Chondrocyte (in vitro differentiated cells): ENCODE measurements around the gene LSS. TPM values are rescaled to one million over a fixed set of nuclear protein-coding genes. Genes with fewer than 3 reads are reported as not detected.
A peak's percentile ranks its signal among the peaks of the same experiment; 100 is the strongest.
"Not testable (repeated sequence)": the region's sequence is repeated elsewhere in the genome, so short reads cannot be mapped to it uniquely, and the experiment has no call there.

ENCODE experiments used
- DNase-seq: peaks from one replicate; pipeline ENCODE4 v3.0.0; 2021; ENCODE audit warnings: mixed read lengths, low spot score
- H3K27ac Mint-ChIP-seq: one replicate; pipeline ENCODE4 v1.8.0; 2021; ENCODE audit warnings: mild to moderate bottlenecking, moderate library complexity, mixed read lengths; ENCODE audit not compliant: unreplicated experiment
- H3K27me3 Mint-ChIP-seq: 2 replicates; pipeline ENCODE4 v1.8.0; 2021; ENCODE audit warnings: low read depth, mixed read lengths
- H3K36me3 Mint-ChIP-seq: 2 replicates; pipeline ENCODE4 v1.8.0; 2021; ENCODE audit warnings: low read depth, mixed read lengths
- H3K4me1 Mint-ChIP-seq: 2 replicates; pipeline ENCODE4 v1.8.0; 2021; ENCODE audit warnings: low read depth, mild to moderate bottlenecking, mixed read lengths
- H3K4me3 Mint-ChIP-seq: one replicate; pipeline ENCODE4 v1.8.0; 2021; ENCODE audit warnings: mild to moderate bottlenecking, moderate library complexity, mixed read lengths; ENCODE audit not compliant: unreplicated experiment
- H3K9me3 Mint-ChIP-seq: 2 replicates; pipeline ENCODE4 v1.8.0; 2021; ENCODE audit warnings: low read depth, mixed read lengths
- total RNA-seq: library from RNA; stranded (reverse); gene quantifications from 3 replicates; pipeline ENCODE4 v1.2.1, GENCODE V29; 2021
- TF ChIP-seq, protein P1 (sequence below): fragments of 200-600 bp; sonication (generic); IDR thresholded peaks from 2 replicates; pipeline ENCODE4 v1.5.0; 2021; ENCODE audit warnings: antibody characterized with exemption, mild to moderate bottlenecking, moderate library complexity

The LSS gene
- total RNA-seq, 1 donor from 2014 or later, result 107 TPM

DNA sequence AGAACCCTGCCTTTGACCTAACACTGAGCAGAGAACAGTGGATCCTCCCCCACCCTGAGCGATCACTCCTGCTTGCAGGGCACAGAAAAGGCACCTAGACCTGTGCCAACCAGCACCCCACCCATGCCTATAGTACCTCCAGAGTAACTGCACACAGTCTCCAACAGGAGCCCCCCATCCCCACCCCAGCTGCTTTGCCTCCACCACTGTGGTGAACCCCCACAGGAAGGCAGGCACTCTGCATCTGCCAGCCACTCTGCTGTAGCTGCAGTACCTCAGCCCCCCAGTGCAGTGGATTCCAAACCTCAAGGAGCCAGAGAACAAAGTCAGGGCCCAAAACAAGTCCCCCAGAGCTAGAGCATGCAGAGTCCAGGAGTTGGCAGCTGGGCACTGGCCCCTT, 55.0 kb downstream of the LSS start:
- peaks cover 20% of the 10 kb centered on the region for H3K36me3 Mint-ChIP-seq
- peak; percentile 36 for DNase-seq
- H3K27ac Mint-ChIP-seq, result no peak overlapping the region
- H3K27me3 Mint-ChIP-seq, result no peaks in the 10 kb centered on the region
- no peaks in the 10 kb centered on the region for H3K4me1 Mint-ChIP-seq
- peaks cover 36% of the 10 kb centered on the region for H3K9me3 Mint-ChIP-seq
- TF ChIP-seq, protein P1, sequence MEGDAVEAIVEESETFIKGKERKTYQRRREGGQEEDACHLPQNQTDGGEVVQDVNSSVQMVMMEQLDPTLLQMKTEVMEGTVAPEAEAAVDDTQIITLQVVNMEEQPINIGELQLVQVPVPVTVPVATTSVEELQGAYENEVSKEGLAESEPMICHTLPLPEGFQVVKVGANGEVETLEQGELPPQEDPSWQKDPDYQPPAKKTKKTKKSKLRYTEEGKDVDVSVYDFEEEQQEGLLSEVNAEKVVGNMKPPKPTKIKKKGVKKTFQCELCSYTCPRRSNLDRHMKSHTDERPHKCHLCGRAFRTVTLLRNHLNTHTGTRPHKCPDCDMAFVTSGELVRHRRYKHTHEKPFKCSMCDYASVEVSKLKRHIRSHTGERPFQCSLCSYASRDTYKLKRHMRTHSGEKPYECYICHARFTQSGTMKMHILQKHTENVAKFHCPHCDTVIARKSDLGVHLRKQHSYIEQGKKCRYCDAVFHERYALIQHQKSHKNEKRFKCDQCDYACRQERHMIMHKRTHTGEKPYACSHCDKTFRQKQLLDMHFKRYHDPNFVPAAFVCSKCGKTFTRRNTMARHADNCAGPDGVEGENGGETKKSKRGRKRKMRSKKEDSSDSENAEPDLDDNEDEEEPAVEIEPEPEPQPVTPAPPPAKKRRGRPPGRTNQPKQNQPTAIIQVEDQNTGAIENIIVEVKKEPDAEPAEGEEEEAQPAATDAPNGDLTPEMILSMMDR, result no peak
- H3K4me3 Mint-ChIP-seq, result no peak overlapping the region

DNA sequence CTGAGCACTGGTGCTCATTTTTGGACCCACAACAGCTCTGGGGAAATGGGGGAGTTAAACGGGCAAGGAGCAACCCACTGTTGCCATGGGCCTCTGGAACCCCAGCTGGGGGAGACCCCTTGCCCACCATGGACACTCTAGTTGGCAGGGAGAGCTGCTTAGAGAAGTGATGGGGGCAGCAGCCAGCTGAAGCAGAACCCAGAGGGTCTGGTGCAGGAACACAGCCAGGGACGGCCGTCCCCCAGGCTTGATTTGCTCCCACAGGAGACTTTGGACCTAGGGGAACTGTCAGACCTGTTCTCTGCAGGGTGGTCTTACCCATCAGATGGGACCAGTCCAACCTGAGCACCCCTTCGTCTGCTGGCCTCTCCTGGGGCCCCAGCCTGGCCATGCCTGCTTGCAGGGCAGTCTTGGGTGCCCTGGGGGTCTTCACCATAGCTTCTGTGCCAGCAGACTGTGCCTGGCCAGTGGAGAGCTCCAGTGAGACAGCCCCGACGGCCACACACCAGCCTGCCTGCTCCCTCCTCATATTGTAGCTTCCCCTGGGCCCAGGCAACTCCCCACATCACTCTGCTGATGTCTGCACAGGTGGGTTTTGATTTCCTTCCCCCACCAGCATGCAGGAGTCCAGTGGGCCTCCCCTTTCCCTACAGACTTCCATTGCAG, 55.6 kb downstream of the LSS start:
- no peaks in the 10 kb centered on the region for H3K4me1 Mint-ChIP-seq
- TF ChIP-seq, protein P1, result no peak
- H3K27me3 Mint-ChIP-seq, result no peaks in the 10 kb centered on the region
- peaks cover 36% of the 10 kb centered on the region for H3K9me3 Mint-ChIP-seq
- H3K36me3 Mint-ChIP-seq, result peaks cover 20% of the 10 kb centered on the region
- peak; percentile 74 for DNase-seq
- H3K27ac Mint-ChIP-seq, result no peak overlapping the region
- no peak overlapping the region for H3K4me3 Mint-ChIP-seq

DNA sequence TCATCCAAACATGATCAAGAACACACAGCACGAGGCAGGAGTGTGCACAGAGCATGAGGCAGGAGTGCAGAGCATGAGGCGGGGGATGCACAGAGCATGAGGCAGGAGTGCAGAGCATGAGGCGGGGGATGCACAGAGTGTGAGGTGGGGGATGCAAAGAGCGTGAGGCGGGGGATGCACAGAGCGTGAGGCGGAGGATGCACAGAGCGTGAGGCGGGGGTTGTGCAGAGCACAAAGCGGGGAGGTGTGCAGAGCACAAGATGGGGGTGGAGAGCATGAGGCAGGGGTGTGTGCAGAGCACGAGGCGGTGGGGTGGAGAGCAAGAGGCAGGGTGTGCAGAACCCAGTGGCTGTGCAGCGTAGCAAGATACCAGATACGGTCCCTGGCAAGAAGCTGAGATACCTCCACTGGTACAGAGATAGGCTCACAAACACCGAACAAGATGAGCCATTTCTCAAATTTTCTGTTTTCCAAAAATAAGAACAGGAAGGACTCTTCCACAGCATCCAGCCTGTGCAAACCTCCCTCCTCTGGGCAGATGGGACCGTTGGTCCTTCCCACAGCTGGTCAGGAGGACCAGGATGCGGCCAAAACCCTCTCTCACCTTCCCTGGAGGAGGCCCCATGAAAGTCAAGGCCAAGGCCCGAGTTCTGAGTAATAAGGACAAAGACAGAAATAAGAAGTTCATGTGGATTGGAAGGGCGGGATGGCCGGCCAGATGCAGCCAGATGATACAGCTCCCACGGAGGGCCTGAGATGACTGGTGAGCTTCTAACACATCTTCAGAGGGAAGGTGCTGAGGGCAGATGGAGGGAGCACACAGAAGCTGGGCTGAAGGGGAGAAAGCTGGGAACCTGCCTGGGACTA, 56.3 kb downstream of the LSS start:
- Mint-ChIP-seq H3K4me3 (no peak overlapping the region), H3K9me3 (peaks cover 31% of the 10 kb centered on the region), H3K27me3 (no peaks in the 10 kb centered on the region), H3K27ac (no peak overlapping the region), H3K4me1 (no peaks in the 10 kb centered on the region), H3K36me3 (peaks cover 17% of the 10 kb centered on the region)
- DNase-seq, result peak; percentile 61
- TF ChIP-seq, protein P1, result no peak

DNA sequence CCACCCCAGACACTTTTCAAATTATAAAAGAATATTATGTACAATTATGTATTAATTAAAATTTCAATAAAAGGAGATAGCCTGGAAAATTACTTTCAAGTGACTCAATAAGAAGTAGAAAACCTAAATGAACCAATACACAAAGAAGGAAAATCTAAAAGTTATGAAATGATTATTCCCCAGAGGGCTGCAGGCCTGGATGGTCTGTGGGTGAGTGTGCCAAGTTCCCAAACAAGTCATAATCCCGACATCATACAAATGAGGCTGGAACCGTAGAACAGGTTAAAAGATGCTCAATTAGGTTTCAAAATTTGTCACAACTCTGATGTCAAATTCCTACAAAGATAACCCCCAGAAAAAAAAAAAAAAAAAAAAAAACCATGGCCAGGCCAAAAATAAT, 57.0 kb downstream of the LSS start:
- Mint-ChIP-seq H3K27ac (no peak overlapping the region), H3K4me3 (no peak overlapping the region), H3K4me1 (no peaks in the 10 kb centered on the region), H3K36me3 (peaks cover 14% of the 10 kb centered on the region), H3K27me3 (no peaks in the 10 kb centered on the region), H3K9me3 (peaks cover 24% of the 10 kb centered on the region)
- no peak for DNase-seq
- TF ChIP-seq, protein P1, result no peak

DNA sequence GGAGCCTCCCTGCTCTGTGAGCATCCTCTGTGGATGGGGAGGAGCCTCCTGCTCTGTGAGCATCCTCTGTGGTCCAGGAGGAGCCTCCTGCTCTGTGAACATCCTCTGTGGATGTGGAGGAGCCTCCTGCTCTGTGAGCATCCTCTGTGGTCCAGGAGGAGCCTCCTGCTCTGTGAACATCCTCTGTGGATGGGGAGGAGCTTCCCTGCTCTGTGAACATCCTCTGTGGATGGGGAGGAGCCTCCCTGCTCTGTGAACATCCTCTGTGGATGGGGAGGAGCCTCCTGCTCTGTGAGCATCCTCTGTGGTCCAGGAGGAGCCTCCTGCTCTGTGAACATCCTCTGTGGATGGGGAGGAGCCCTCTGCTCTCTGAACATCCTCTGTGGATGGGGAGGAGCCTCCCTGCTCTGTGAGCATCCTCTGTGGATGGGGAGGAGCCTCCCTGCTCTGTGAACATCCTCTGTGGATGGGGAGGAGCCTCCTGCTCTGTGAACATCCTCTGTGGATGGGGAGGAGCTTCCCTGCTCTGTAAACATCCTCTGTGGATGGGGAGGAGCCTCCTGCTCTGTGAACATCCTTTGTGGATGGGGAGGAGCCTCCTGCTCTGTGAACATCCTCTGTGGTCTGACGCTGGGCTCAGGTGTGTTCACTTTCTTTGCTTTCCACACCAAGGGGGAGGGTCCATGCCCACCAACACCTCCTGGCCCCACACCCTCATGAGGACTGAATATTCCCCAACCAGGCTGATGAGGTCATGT, 58.0 kb downstream of the LSS start:
- not testable (repeated sequence) for H3K27ac Mint-ChIP-seq, H3K36me3 Mint-ChIP-seq

More for the DNA sequence above, 58.0 kb downstream of the LSS start:
- peaks cover 17% of the 10 kb centered on the region for H3K9me3 Mint-ChIP-seq
- H3K27me3 Mint-ChIP-seq, H3K4me1 Mint-ChIP-seq, H3K4me3 Mint-ChIP-seq: not testable (repeated sequence)
- DNase-seq, result peak; percentile 22
